Esophagus muscularis mucosa (tissue), 4 donors: Measurements from ENCODE around the gene ANTKMT. TPM values are rescaled to one million over a fixed set of nuclear protein-coding genes. Genes with fewer than 3 reads are reported as not detected.

Source experiments
- DNase-seq: peaks from one replicate; pipeline ENCODE4 v3.0.0-alpha.2; 2017; ENCODE audit errors: extremely low spot score
- H3K27ac ChIP-seq, 4 donors: fragments of 200-600 bp; sonication (generic); replicated peaks in 1 of 4; 1 replicate in 3 of 4; 2 replicates in 1 of 4; pipeline ENCODE4 v1.5.1; 2016 to 2019; ENCODE audit warnings: mild to moderate bottlenecking in 1 of 4
- H3K27me3 ChIP-seq, 4 donors: fragments of 200-600 bp; sonication (generic); one replicate each; pipeline versions ENCODE4 v1.5.1 to v1.6.0; 2016 to 2019
- H3K36me3 ChIP-seq, 4 donors: fragments of 200-600 bp; sonication (generic); one replicate each; pipeline ENCODE4 v1.5.1; 2016 to 2019
- H3K4me1 ChIP-seq, 4 donors: fragments of 200-600 bp; sonication (generic); one replicate each; pipeline ENCODE4 v1.5.1; 2016 to 2019
- H3K4me3 ChIP-seq, 4 donors: fragments of 200-600 bp; sonication (generic); 1 replicate in 2 of 4; 2 replicates in 2 of 4; pipeline ENCODE4 v1.5.1; 2016 to 2019; ENCODE audit warnings: mild to moderate bottlenecking in 4 of 4, moderate library complexity in 1 of 4
- H3K9me3 ChIP-seq, 4 donors: fragments of 200-600 bp; sonication (generic); 1 replicate in 3 of 4; 2 replicates in 1 of 4; pipeline ENCODE4 v1.5.1; 2016 to 2019
- CTCF ChIP-seq, 3 experiments: fragments of 200-600 bp in 2 of 3; fragments of 450-650 bp in 1 of 3; sonication (generic) in 2 of 3; IDR thresholded peaks; one replicate each; pipeline ENCODE4 v1.5.1; 2017 to 2019; ENCODE audit warnings: antibody characterized with exemption in 3 of 3, mild to moderate bottlenecking in 2 of 3, moderate library complexity in 1 of 3
- EP300 ChIP-seq: sonication (generic); formaldehyde crosslinking; IDR thresholded peaks from one replicate; pipeline ENCODE4 v1.6.1; 2017; ENCODE audit warnings: antibody characterized with exemption
- POLR2A ChIP-seq: fragments of 450-650 bp; IDR thresholded peaks from one replicate; pipeline ENCODE4 v1.6.1; 2017; ENCODE audit warnings: antibody characterized with exemption, moderate library complexity, mild to moderate bottlenecking, low read depth
- POLR2AphosphoS5 ChIP-seq, 2 donors: sonication (generic); formaldehyde crosslinking; IDR thresholded peaks; one replicate each; pipeline ENCODE4 v1.6.1; 2017; ENCODE audit warnings: antibody characterized with exemption in 2 of 2
- WGBS: methylation state at CpG from one replicate; pipeline ENCODE4 v1.1.5; 2018; 5-methylcytosine and 5-hydroxymethylcytosine counted together
- intact Hi-C: fragments of 100-400 bp; cut with DNase I; formaldehyde crosslinking; loops from one replicate; pipeline ENCODE4 v1.15.1; 2023
- total RNA-seq, 4 donors: library from RNA; depleted of rRNA; stranded (reverse); fragments of >200 nt; gene quantifications; one replicate each; pipeline versions ENCODE4 v1.1.0 to v1.2.1, GENCODE V29; 2016

Gene ANTKMT
- total RNA-seq, 4 donors from 2014 or later, result 26.5 to 48.6 (median 40.3) TPM

DNA sequence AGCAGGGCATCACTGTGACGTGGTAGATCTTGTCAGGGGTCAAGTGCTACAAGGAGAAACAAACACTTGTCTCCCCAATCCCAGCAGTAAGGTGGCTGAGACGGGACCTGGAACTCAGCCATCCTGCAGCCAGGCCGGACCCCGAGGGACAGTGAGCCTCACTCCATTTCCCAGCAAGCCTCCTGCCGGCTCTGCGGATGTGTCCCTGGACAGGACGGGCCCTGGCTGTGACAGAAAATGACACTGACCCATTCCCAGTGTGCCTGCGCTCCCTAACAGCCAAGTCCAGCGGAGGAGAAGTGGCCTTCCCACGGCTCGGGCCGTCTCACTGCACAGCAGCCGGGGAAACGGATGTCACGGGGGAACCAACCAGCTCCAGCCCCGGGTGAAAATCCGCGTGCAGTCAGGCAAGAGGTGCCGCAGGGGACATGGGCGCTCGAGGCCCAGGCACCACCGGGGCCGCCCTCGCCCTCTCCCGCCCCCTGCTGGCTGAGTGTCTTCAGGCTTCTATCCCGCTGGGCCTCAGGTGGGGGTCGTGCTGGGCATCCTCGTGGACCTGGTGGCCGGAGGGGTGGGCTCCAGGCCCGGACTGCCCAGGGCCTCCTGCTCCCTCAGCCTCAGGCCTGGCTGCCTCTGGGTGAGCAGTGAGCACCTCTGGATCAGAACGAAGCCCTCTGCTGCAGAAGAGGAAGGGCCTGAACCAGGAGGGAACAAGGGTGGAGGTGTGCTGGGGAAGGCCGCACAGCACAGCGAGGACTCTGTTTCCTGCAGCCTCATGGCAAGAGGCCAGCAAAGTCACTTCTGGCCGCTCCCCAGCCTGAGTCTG, 12.6 kb downstream of the ANTKMT start:
- Histone ChIP-seq H3K27ac (no peak overlapping the region), H3K27me3 (peaks cover 0 to 7% (median under 1%) of the 10 kb centered on the region in 4 donors), H3K36me3 (peaks cover 44 to 89% (median 82%) of the 10 kb centered on the region in 4 donors), H3K4me1 (peaks cover 4 to 8% (median 6%) of the 10 kb centered on the region in 4 donors), H3K9me3 (no peaks in the 10 kb centered on the region), H3K4me3 (no peak overlapping the region)
- intact Hi-C loops, result no loop called here
- TF ChIP-seq EP300 (no peak), CTCF (IDR thresholded peaks at IDR 0.05) (peak in 1 of 3 experiments; percentile 28), POLR2A (no peak), POLR2AphosphoS5 (IDR thresholded peaks at IDR 0.05) (no peak)
- DNase-seq, result no peak
- 84% methylated on average over 5 of the region's 34 CpGs for WGBS

DNA sequence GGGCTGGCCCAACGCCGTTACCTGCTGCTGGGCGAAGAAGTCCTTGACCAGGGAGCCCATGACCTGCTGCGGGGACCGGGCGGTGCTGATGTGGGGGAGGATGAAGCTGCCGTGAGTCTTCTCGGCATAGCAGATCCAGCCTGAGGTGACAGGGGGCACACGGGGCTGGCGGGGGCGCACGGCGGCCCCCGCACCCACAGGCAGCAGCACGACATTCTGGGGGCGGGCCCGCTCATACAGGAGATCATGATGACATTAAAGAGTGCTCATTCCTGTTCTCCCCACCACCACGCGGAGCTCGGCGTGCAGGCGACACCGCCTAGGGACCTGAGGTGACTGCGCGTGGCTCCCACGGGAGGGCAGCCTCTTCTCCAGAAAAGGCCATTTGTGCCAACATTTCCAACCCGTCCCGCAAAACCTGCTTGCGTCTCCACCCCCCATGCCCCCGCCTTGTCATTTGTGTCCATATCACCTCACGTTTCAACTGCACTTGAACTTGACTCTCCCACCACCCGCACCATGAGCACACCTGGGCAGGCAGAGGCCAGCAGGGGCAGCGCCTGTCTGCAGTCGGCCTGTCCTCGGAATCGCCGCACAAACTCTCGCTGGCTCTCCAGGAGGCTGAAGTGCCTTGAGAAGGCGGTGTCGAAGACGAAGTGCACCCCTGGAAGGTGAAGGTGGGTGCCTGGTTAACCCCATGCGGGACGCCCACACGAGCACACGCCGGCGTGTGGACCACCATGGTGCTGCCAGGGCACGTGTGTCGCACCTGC, 13.4 kb downstream of the ANTKMT start:
- no peak for TF ChIP-seq CTCF (IDR thresholded peaks at IDR 0.05)
- TF ChIP-seq POLR2AphosphoS5 (IDR thresholded peaks at IDR 0.05), result no peak
- TF ChIP-seq EP300, result no peak
- TF ChIP-seq POLR2A, result no peak
- Histone ChIP-seq H3K4me1 (peaks cover under 1 to 2% (median 1%) of the 10 kb centered on the region in 4 donors), H3K27me3 (no peaks in the 10 kb centered on the region), H3K36me3 (peaks cover 44 to 97% (median 82%) of the 10 kb centered on the region in 4 donors), H3K4me3 (no peak overlapping the region), H3K27ac (no peak overlapping the region), H3K9me3 (no peaks in the 10 kb centered on the region)
- 93% methylated on average over 32 of the region's 49 CpGs for WGBS
- intact Hi-C loops, result no loop called here
- no peak for DNase-seq

DNA sequence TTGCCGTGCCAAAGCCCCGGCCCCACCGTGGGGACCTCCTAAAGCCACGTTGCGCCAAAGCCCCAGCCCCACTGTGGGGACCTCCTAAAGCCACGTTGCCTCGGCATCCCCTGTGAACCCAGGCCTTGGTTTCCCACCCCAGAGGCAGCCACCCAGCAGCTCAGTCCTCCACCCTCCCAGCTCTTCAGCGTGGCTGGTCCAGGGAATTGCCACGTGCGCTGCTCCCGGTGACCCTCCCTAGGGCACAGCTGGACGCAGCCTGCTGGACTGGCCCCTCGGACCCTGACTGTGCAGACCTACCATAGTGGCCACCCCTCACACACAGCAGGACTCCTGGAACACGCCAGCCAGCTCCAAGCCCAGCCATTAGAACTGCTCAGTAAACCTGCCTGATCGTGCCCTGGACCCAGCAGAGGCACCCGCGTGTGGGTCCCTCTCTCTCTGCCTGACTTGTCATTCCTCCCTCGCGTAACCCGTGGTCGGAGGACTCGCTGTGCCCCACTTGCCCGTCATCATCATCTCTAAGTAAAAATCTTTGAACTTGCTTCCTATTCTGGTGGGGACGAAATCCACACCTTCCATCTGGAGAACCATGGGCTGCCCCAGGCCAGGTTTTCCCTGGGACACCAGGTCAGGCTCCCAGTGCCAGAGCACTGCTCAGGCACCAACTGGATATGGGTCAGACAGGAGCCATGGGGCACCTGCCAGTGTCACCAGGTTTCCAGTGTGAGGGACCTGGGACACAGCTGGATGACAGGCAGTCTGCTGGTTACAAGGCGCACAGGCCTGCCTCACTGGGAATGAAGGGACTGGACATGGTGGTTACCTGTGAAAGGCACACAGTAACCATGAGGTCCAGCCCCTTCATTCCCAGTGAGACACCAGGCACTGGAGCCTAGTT, 14.3 kb downstream of the ANTKMT start:
- H3K4me1 ChIP-seq, result peaks cover 8 to 11% (median 10%) of the 10 kb centered on the region in 4 donors
- 83% methylated on average over 11 of the region's 25 CpGs for WGBS
- H3K36me3 ChIP-seq, result peaks cover 44 to 92% (median 79%) of the 10 kb centered on the region in 4 donors
- no peak overlapping the region for H3K4me3 ChIP-seq
- no peaks in the 10 kb centered on the region for H3K9me3 ChIP-seq
- intact Hi-C loops, result no loop called here
- H3K27me3 ChIP-seq, result no peaks in the 10 kb centered on the region
- no peak overlapping the region for H3K27ac ChIP-seq
- TF ChIP-seq EP300 (no peak), CTCF (IDR thresholded peaks at IDR 0.05) (no peak), POLR2A (no peak), POLR2AphosphoS5 (IDR thresholded peaks at IDR 0.05) (no peak)
- DNase-seq, result no peak

GRCh38 chr16:735982-736453, 15.1 kb downstream of the ANTKMT start:
- no peak for TF ChIP-seq POLR2AphosphoS5 (IDR thresholded peaks at IDR 0.05)
- no peak for TF ChIP-seq CTCF (IDR thresholded peaks at IDR 0.05)
- no peak for TF ChIP-seq EP300
- no peak for TF ChIP-seq POLR2A
- 90% methylated on average over 13 of the region's 13 CpGs for WGBS
- H3K27ac ChIP-seq, result no peak overlapping the region
- intact Hi-C loops, result no loop called here
- H3K36me3 ChIP-seq, result peaks cover 43 to 84% (median 72%) of the 10 kb centered on the region in 4 donors
- no peaks in the 10 kb centered on the region for H3K27me3 ChIP-seq
- no peak for DNase-seq
- H3K4me1 ChIP-seq, result peaks cover 11 to 15% (median 13%) of the 10 kb centered on the region in 4 donors
- H3K9me3 ChIP-seq, result no peaks in the 10 kb centered on the region
- no peak overlapping the region for H3K4me3 ChIP-seq
